Keratinocyte (primary cell): Measurements from ENCODE around the gene NSUN4. TPM values are rescaled to one million over a fixed set of nuclear protein-coding genes. Genes with fewer than 3 reads are reported as not detected.
"Not testable (repeated sequence)": the region's sequence is repeated elsewhere in the genome, so short reads cannot be mapped to it uniquely, and the experiment has no call there.

Source experiments
- DNase-seq: peaks from one replicate; pipeline ENCODE4 v3.0.0-alpha.2; 2011; ENCODE audit warnings: low read depth, missing footprints, low spot score
- FAIRE-seq: peaks from 2 replicates; lab custom pipeline; 2011; peaks lifted over from hg19 to GRCh38; lab: Jason Lieb, UNC
- H2AFZ ChIP-seq: 2 replicates; pipeline ENCODE4 v1.6.0; 2012; ENCODE audit warnings: low read length, control low read depth, inconsistent platforms; ENCODE audit not compliant: control insufficient read depth
- H3K27ac ChIP-seq: 2 replicates; pipeline ENCODE4 v1.5.1; 2011; ENCODE audit warnings: low read length; ENCODE audit not compliant: control insufficient read depth, insufficient read depth
- H3K27me3 ChIP-seq: 3 replicates; pipeline ENCODE4 v1.6.0; 2011; ENCODE audit warnings: low read length; ENCODE audit not compliant: control insufficient read depth, insufficient read depth; ENCODE audit errors: extremely low read depth
- H3K36me3 ChIP-seq, 2 experiments: 2 replicates in 1 of 2; 3 replicates in 1 of 2; pipeline ENCODE4 v1.5.1; 2011; ENCODE audit warnings: low read length in 2 of 2, mild to moderate bottlenecking in 1 of 2; ENCODE audit not compliant: control insufficient read depth in 2 of 2, insufficient read depth in 2 of 2; ENCODE audit errors: extremely low read depth in 1 of 2
- H3K4me1 ChIP-seq: 3 replicates; pipeline ENCODE4 v1.5.1; 2011; ENCODE audit warnings: low read length; ENCODE audit not compliant: control insufficient read depth, insufficient read depth; ENCODE audit errors: extremely low read depth
- H3K4me2 ChIP-seq: 3 replicates; pipeline ENCODE4 v1.6.0; 2011; ENCODE audit warnings: low read depth, low read length; ENCODE audit not compliant: control insufficient read depth, insufficient read depth; ENCODE audit errors: extremely low read depth
- H3K4me3 ChIP-seq, 3 experiments: fragments of 200-600 bp in 1 of 3; sonication (generic) in 1 of 3; 2 replicates in 2 of 3; 3 replicates in 1 of 3; pipeline ENCODE4 v1.5.1; 2011 to 2016; ENCODE audit warnings: low read length in 3 of 3, mild to moderate bottlenecking in 3 of 3, control low read depth in 2 of 3, inconsistent platforms in 1 of 3, low read depth in 1 of 3, mixed read lengths in 1 of 3, mixed run types in 1 of 3, moderate library complexity in 1 of 3; ENCODE audit not compliant: control insufficient read depth in 2 of 3, insufficient read depth in 2 of 3; ENCODE audit errors: extremely low read depth in 1 of 3
- H3K79me2 ChIP-seq: 2 replicates; pipeline ENCODE4 v1.6.0; 2012; ENCODE audit warnings: low read length; ENCODE audit not compliant: control insufficient read depth, insufficient read depth
- H3K9ac ChIP-seq: 3 replicates; pipeline ENCODE4 v1.6.0; 2011; ENCODE audit warnings: low read length; ENCODE audit not compliant: control insufficient read depth, insufficient read depth; ENCODE audit errors: extremely low read depth
- H3K9me1 ChIP-seq: 3 replicates; pipeline ENCODE4 v1.6.0; 2011; ENCODE audit warnings: low read length; ENCODE audit not compliant: control insufficient read depth, insufficient read depth; ENCODE audit errors: extremely low read depth
- H3K9me3 ChIP-seq: 2 replicates; pipeline ENCODE4 v1.5.1; 2012; ENCODE audit warnings: low read depth, low read length; ENCODE audit not compliant: control insufficient read depth
- H4K20me1 ChIP-seq: 3 replicates; pipeline ENCODE4 v1.6.0; 2011; ENCODE audit warnings: low read length; ENCODE audit not compliant: control insufficient read depth, insufficient read depth; ENCODE audit errors: extremely low read depth
- dilution Hi-C: fragments of 300-500 bp; cut with MboI; formaldehyde crosslinking; loops from one replicate; pipeline ENCODE4 v1.7.0; 2020; ENCODE audit warnings: low sequenced_read_pairs; ENCODE audit not compliant: extremely low pct_ligation_motif_present
- polyA plus RNA-seq, 5 experiments: library from polyadenylated mRNA; depleted of rRNA in 3 of 5; stranded (reverse) in 3 of 5; stranded (forward) in 1 of 5; unstranded in 1 of 5; fragments of >200 nt; gene quantifications; 1 replicate in 1 of 5; 2 replicates in 3 of 5; 3 replicates in 1 of 5; pipeline versions ENCODE4 v1.2.1 to v1.2.3, GENCODE V29; 2011 to 2012; ENCODE audit warnings: missing spikeins in 2 of 5, low read depth in 1 of 5, low replicate concordance in 1 of 5

NSUN4 gene
- polyA plus RNA-seq, 1 donor (not counting 4 experiments of a cell fraction or from before 2014, with no cell fraction given), result 26.3 TPM

- H2AFZ ChIP-seq, H3K9me3 ChIP-seq, dilution Hi-C loops, H3K9ac ChIP-seq, FAIRE-seq, H4K20me1 ChIP-seq, DNase-seq, H3K4me1 ChIP-seq, H3K79me2 ChIP-seq, H3K27me3 ChIP-seq, H3K4me3 ChIP-seq, H3K4me2 ChIP-seq, H3K9me1 ChIP-seq, H3K36me3 ChIP-seq, H3K27ac ChIP-seq: not testable (repeated sequence)
These were observed 20.4 kb upstream of the NSUN4 start for GRCh38 chr1:46319960-46320914.

- DNase-seq, H3K9me1 ChIP-seq, H3K4me2 ChIP-seq, H3K27ac ChIP-seq, H3K27me3 ChIP-seq, dilution Hi-C loops, H3K9ac ChIP-seq, H2AFZ ChIP-seq, H3K9me3 ChIP-seq, H3K36me3 ChIP-seq, H3K4me3 ChIP-seq, H3K79me2 ChIP-seq, H4K20me1 ChIP-seq, H3K4me1 ChIP-seq, FAIRE-seq: not testable (repeated sequence)
These were observed 18.4 kb upstream of the NSUN4 start for GRCh38 chr1:46322191-46322590.

- H3K9me3 ChIP-seq, dilution Hi-C loops, H2AFZ ChIP-seq, H3K27me3 ChIP-seq, FAIRE-seq, H3K4me1 ChIP-seq, H3K9ac ChIP-seq, H3K4me2 ChIP-seq, H4K20me1 ChIP-seq, H3K4me3 ChIP-seq, H3K9me1 ChIP-seq, H3K27ac ChIP-seq, H3K79me2 ChIP-seq, DNase-seq, H3K36me3 ChIP-seq: not testable (repeated sequence)
These were observed 15.1 kb upstream of the NSUN4 start for GRCh38 chr1:46325285-46326076.

GRCh38 chr1:46328182-46328581 is 12.4 kb upstream of the NSUN4 start:
- H4K20me1 ChIP-seq, FAIRE-seq, H3K79me2 ChIP-seq, H3K4me3 ChIP-seq, dilution Hi-C loops, H3K36me3 ChIP-seq, H3K27ac ChIP-seq, H3K27me3 ChIP-seq, H3K9ac ChIP-seq, H3K4me1 ChIP-seq, H3K9me3 ChIP-seq, H3K4me2 ChIP-seq, H3K9me1 ChIP-seq, DNase-seq, H2AFZ ChIP-seq: not testable (repeated sequence)
